IMR-90 (cell line): Measurements from ENCODE around the gene SVIP. TPM values are rescaled to one million over a fixed set of nuclear protein-coding genes. Genes with fewer than 3 reads are reported as not detected.

Experiments used
- polyA plus RNA-seq, 3 experiments: library from polyadenylated mRNA; depleted of rRNA; stranded (reverse); fragments of >200 nt; gene quantifications; 2 replicates each; pipeline ENCODE4 v1.2.3, GENCODE V29; 2012; ENCODE audit warnings: low replicate concordance in 1 of 3
- total RNA-seq: library from RNA; depleted of rRNA; stranded (reverse); fragments of >200 nt; gene quantifications from 2 replicates; pipeline ENCODE4 v1.2.3, GENCODE V29; 2012; rRNA removed

Gene SVIP
- total and polyA plus RNA-seq, 2 of the 4 experiments (the other 2 are of a cell fraction), result 2.0 to 6.8 TPM

Other genes with a start within 250 kb of the SVIP start
- 5.6 and 7.5 TPM in 2 replicates for gene FANCF, start 204.0 kb downstream of the SVIP start, total RNA-seq
- gene FANCF, start 204.0 kb downstream of the SVIP start, polyA plus RNA-seq (2012; rRNA removed), result 2.7 and 3.3 TPM in 2 replicates
- 0.90 and 1.9 TPM in 2 replicates for gene GAS2, start 163.2 kb downstream of the SVIP start, total RNA-seq
- 0.51 and 0.65 TPM in 2 replicates for gene GAS2, start 163.2 kb downstream of the SVIP start, polyA plus RNA-seq (2012; rRNA removed)
- gene CCDC179, start 30.7 kb upstream of the SVIP start, total RNA-seq, result not detected in 2 replicates
- not detected in 2 replicates for gene CCDC179, start 30.7 kb upstream of the SVIP start, polyA plus RNA-seq (2012; rRNA removed)